HepG2 (cell line): ENCODE results near the gene THOP1. TPM values are rescaled to one million over a fixed set of nuclear protein-coding genes. Genes with fewer than 3 reads are reported as not detected.
A peak's percentile ranks its signal among the peaks of the same experiment; 100 is the strongest.

Source experiments
- BCL3 ChIP-seq: sonication (generic); formaldehyde crosslinking; IDR thresholded peaks from 2 replicates; pipeline ENCODE4 v1.5.1; 2020; ENCODE audit warnings: mild to moderate bottlenecking, missing genetic modification reagents, moderate library complexity
- CENPBD1 ChIP-seq: sonication (generic); formaldehyde crosslinking; IDR thresholded peaks from 2 replicates; pipeline ENCODE4 v1.8.0; 2022; ENCODE audit warnings: missing genetic modification reagents, low read depth, mild to moderate bottlenecking, borderline replicate concordance
- CHD2 ChIP-seq: IDR thresholded peaks from 2 replicates; pipeline ENCODE4 v1.6.1; 2011; ENCODE audit warnings: low read depth, low read length, improper control_type of control experiment
- CREB1 ChIP-seq, 2 experiments: fragments of 450-650 bp in 1 of 2; IDR thresholded peaks; 2 replicates each; pipeline ENCODE4 v1.6.1; 2016 to 2017; ENCODE audit warnings: control low read depth in 1 of 2, mild to moderate bottlenecking in 1 of 2, missing compliant biosample characterization in 1 of 2, missing genetic modification characterization in 1 of 2
- CREM ChIP-seq, 2 experiments: sonication (generic) in 1 of 2; formaldehyde crosslinking in 1 of 2; IDR thresholded peaks; 2 replicates each; pipeline versions ENCODE4 v1.4.0 to v1.6.1; 2016 to 2020; ENCODE audit warnings: antibody characterized with exemption in 1 of 2, mild to moderate bottlenecking in 1 of 2, missing genetic modification reagents in 1 of 2
- ESRRA ChIP-seq: sonication (generic); formaldehyde crosslinking; IDR thresholded peaks from 2 replicates; pipeline ENCODE4 v1.5.1; 2020; ENCODE audit warnings: mild to moderate bottlenecking, low read depth, missing genetic modification reagents
- FOXJ3 ChIP-seq: sonication (generic); formaldehyde crosslinking; IDR thresholded peaks from 2 replicates; pipeline ENCODE4 v1.4.0; 2020; ENCODE audit warnings: missing genetic modification reagents, mild to moderate bottlenecking, borderline replicate concordance
- KAT8 ChIP-seq: IDR thresholded peaks from 2 replicates; pipeline ENCODE4 v1.6.1; 2016; ENCODE audit warnings: missing genetic modification reagents, missing compliant biosample characterization
- MTERF4 ChIP-seq: sonication (generic); formaldehyde crosslinking; IDR thresholded peaks from 2 replicates; pipeline ENCODE4 v1.8.0; 2023; ENCODE audit warnings: mild to moderate bottlenecking, missing genetic modification reagents
- MXD4 ChIP-seq: IDR thresholded peaks from 2 replicates; pipeline ENCODE4 v1.6.1; 2016; ENCODE audit warnings: mild to moderate bottlenecking, missing biosample characterization, missing genetic modification reagents
- NFYC ChIP-seq: IDR thresholded peaks from 2 replicates; pipeline ENCODE4 v1.6.1; 2016; ENCODE audit warnings: missing genetic modification reagents, missing compliant biosample characterization
- PPARG ChIP-seq: conservative IDR thresholded peaks from 2 replicates; pipeline ENCODE4 v1.6.1; 2016; ENCODE audit warnings: missing biosample characterization, missing genetic modification reagents
- RBM39 ChIP-seq: fragments of 200-400 bp; formaldehyde crosslinking; IDR thresholded peaks from one replicate; pipeline ENCODE4 v1.6.1; 2018; ENCODE audit warnings: antibody characterized with exemption, mild to moderate bottlenecking, low read depth, low read length; ENCODE audit not compliant: poor library complexity, severe bottlenecking
- TCF7L2 ChIP-seq: IDR thresholded peaks from 2 replicates; pipeline ENCODE4 v1.6.1; 2011; ENCODE audit warnings: mild to moderate bottlenecking, low read depth, low read length, moderate library complexity
- TGIF2 ChIP-seq: IDR thresholded peaks from 2 replicates; pipeline ENCODE4 v1.6.1; 2016; ENCODE audit warnings: control low read depth, missing compliant biosample characterization
- TIGD3 ChIP-seq: sonication (generic); formaldehyde crosslinking; IDR thresholded peaks from 2 replicates; pipeline ENCODE4 v1.5.1; 2020; ENCODE audit warnings: mild to moderate bottlenecking, missing genetic modification reagents, borderline replicate concordance
- ZFP1 ChIP-seq: IDR thresholded peaks from 2 replicates; pipeline ENCODE4 v1.6.1; 2016
- ZNF430 ChIP-seq: sonication (generic); formaldehyde crosslinking; IDR thresholded peaks from 2 replicates; pipeline ENCODE4 v1.9.0; 2021; ENCODE audit warnings: mild to moderate bottlenecking, missing genetic modification reagents
- ZNF704 ChIP-seq: sonication (generic); formaldehyde crosslinking; IDR thresholded peaks from 2 replicates; pipeline ENCODE4 v1.8.1; 2023; ENCODE audit warnings: mild to moderate bottlenecking, inconsistent platforms, moderate library complexity, missing genetic modification reagents, borderline replicate concordance
- ZNF737 ChIP-seq: sonication (generic); formaldehyde crosslinking; IDR thresholded peaks from 2 replicates; pipeline ENCODE4 v1.5.0; 2020; ENCODE audit warnings: missing genetic modification reagents, mild to moderate bottlenecking, borderline replicate concordance
- ZNF777 ChIP-seq: sonication (generic); formaldehyde crosslinking; IDR thresholded peaks from 2 replicates; pipeline ENCODE4 v1.4.0; 2020; ENCODE audit warnings: missing genetic modification reagents
- ZNF879 ChIP-seq: sonication (generic); formaldehyde crosslinking; IDR thresholded peaks from 2 replicates; pipeline ENCODE4 v1.8.1; 2023; ENCODE audit warnings: missing genetic modification reagents
- ZSCAN9 ChIP-seq: IDR thresholded peaks from 2 replicates; pipeline ENCODE4 v1.6.1; 2016; ENCODE audit warnings: borderline replicate concordance
- polyA plus RNA-seq, 8 experiments: library from polyadenylated mRNA; depleted of rRNA in 3 of 8; stranded (reverse) in 7 of 8; unstranded in 1 of 8; fragments of >200 nt; fragmentation: Illumina TruSeq in 4 of 8; extraction: Trizol in 4 of 8; gene quantifications; 2 replicates each; pipeline versions ENCODE4 v1.2.1 to v1.2.3, GENCODE V29; 2011 to 2016; ENCODE audit warnings: low read depth in 4 of 8, missing spikeins in 1 of 8, mixed read lengths in 1 of 8; ENCODE audit not compliant: insufficient read depth in 1 of 8
- total RNA-seq, 5 experiments: library from RNA; depleted of rRNA; stranded (reverse); fragments of >200 nt; fragmentation: Illumina TruSeq; extraction: Trizol; gene quantifications; 2 replicates each; pipeline ENCODE4 v1.2.3, GENCODE V29; 2016; ENCODE audit warnings: low read depth in 1 of 5

Gene THOP1
- total and polyA plus RNA-seq, 2 of the 13 experiments (the other 11 are each of a cell fraction or from before 2014, with no cell fraction given), result 74.4 to 116 TPM

- TF ChIP-seq MTERF4 (no peak), NFYC (CRISPR knock-in tag) (peak; percentile 98), TIGD3 (CRISPR knock-in tag) (0 out of 2 replicates have a peak, but pooled peaks have one; percentile 53), TCF7L2 (no peak), CREM (IDR thresholded peaks at IDR 0.05) (peak; percentile 58), CREM (CRISPR knock-in tag; IDR thresholded peaks at IDR 0.05) (no peak), CREB1 (IDR thresholded peaks at IDR 0.05) (peak; percentile 99), CREB1 (CRISPR knock-in tag; IDR thresholded peaks at IDR 0.05) (peak; percentile 88), ZNF737 (no peak), ZFP1 (no peak), ESRRA (CRISPR knock-in tag) (peak; percentile 23; the same call in 1 of the 2 replicates), CENPBD1 (CRISPR knock-in tag) (no peak), FOXJ3 (CRISPR knock-in tag) (peak; percentile 58; the same call in 1 of the 2 replicates), ZNF704 (CRISPR knock-in tag) (peak; percentile 92; the same call in 1 of the 2 replicates), KAT8 (CRISPR knock-in tag) (peak; percentile 83), MXD4 (CRISPR knock-in tag) (no peak), TGIF2 (CRISPR knock-in tag) (peak; percentile 71; the same call in 1 of the 2 replicates), ZNF879 (CRISPR knock-in tag) (peak; percentile 89; the same call in 1 of the 2 replicates), ZNF430 (CRISPR knock-in tag) (peak; percentile 20; the same call in 1 of the 2 replicates), RBM39 (peak; percentile 65), PPARG (CRISPR knock-in tag) (no peak), ZSCAN9 (CRISPR knock-in tag) (0 out of 2 replicates have a peak, but pooled peaks have one; percentile 61), ZNF777 (CRISPR knock-in tag) (peak; percentile 46; the same call in 1 of the 2 replicates), BCL3 (CRISPR knock-in tag) (no peak; the same call in 1 of the 2 replicates), CHD2 (0 out of 2 replicates have a peak, but pooled peaks have one; percentile 10)
Measured at GRCh38 chr19:2840794-2841791, 55.8 kb downstream of the THOP1 start, which contains the start of gene ZNF555 (continued).
